ENCODE data around the gene STXBP3.

DNA sequence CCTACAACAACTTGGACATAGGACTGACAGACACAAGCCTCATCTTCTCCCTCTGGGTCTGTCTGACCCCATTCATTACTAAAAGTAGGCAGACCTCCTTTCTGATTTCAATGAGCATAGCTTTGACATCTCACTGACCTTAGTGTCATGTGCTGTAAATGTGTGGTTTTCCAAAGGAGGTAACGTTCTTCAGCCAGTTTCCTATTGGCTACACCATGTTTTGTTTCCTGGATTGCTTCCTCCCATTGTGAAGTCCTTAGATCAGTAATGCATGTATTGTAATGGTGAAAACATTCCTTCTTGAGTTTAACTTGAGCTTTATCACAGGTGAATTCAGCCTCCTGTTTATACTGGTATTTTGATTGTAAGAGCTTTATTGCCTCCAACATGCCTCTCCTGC lies 20.6 kb downstream of the STXBP3 start:
- no peak for TF ChIP-seq POLR2AphosphoS5 (IDR thresholded peaks at IDR 0.05)
- TF ChIP-seq EZH2 (IDR thresholded peaks at IDR 0.05; ENCODE audit: borderline replicate concordance, insufficient read depth, low read length, poor library complexity, severe bottlenecking): no peak
- TF ChIP-seq, protein P1, sequence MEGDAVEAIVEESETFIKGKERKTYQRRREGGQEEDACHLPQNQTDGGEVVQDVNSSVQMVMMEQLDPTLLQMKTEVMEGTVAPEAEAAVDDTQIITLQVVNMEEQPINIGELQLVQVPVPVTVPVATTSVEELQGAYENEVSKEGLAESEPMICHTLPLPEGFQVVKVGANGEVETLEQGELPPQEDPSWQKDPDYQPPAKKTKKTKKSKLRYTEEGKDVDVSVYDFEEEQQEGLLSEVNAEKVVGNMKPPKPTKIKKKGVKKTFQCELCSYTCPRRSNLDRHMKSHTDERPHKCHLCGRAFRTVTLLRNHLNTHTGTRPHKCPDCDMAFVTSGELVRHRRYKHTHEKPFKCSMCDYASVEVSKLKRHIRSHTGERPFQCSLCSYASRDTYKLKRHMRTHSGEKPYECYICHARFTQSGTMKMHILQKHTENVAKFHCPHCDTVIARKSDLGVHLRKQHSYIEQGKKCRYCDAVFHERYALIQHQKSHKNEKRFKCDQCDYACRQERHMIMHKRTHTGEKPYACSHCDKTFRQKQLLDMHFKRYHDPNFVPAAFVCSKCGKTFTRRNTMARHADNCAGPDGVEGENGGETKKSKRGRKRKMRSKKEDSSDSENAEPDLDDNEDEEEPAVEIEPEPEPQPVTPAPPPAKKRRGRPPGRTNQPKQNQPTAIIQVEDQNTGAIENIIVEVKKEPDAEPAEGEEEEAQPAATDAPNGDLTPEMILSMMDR (IDR thresholded peaks at IDR 0.05; ENCODE audit: poor library complexity, severe bottlenecking): no peak
- no peak for TF ChIP-seq EP300 (conservative IDR thresholded peaks at IDR 0.05; ENCODE audit: poor library complexity, severe bottlenecking)
- TF ChIP-seq SMC3 (conservative IDR thresholded peaks at IDR 0.05; ENCODE audit: poor library complexity): no peak

Data from neural cell (in vitro differentiated cells).